Stimulated activated naive CD8-positive, alpha-beta T cell treated with anti-CD3 and anti-CD28 coated beads, Interleukin-15, Interleukin-2, amounts not matched to agents 100 ng/mL and 50 ng/mL, for 24 hours (primary cell): ENCODE data around the gene BHLHE23.

Source experiments
- H3K27ac Mint-ChIP-seq: one replicate; pipeline ENCODE4 v1.8.0; 2021; ENCODE audit warnings: mild to moderate bottlenecking, mixed read lengths
- H3K27me3 Mint-ChIP-seq: one replicate; pipeline ENCODE4 v1.8.0; 2021; ENCODE audit warnings: mixed read lengths
- H3K36me3 Mint-ChIP-seq: one replicate; pipeline ENCODE4 v1.8.0; 2021; ENCODE audit warnings: low read depth, mixed read lengths
- H3K4me1 Mint-ChIP-seq: one replicate; pipeline ENCODE4 v1.8.0; 2021; ENCODE audit warnings: low read depth, mixed read lengths
- H3K4me3 Mint-ChIP-seq: one replicate; pipeline ENCODE4 v1.8.0; 2021; ENCODE audit warnings: mild to moderate bottlenecking, mixed read lengths
- H3K9me3 Mint-ChIP-seq: one replicate; pipeline ENCODE4 v1.8.0; 2021; ENCODE audit warnings: mixed read lengths

Gene BHLHE23

GRCh38 chr20:63023936-63024571, 17.3 kb upstream of the BHLHE23 start:
- H3K4me1 Mint-ChIP-seq = no peaks in the 10 kb centered on the region
- no peak overlapping the region for H3K4me3 Mint-ChIP-seq
- no peaks in the 10 kb centered on the region for H3K36me3 Mint-ChIP-seq
- H3K27me3 Mint-ChIP-seq = peaks cover 20% of the 10 kb centered on the region
- no peak overlapping the region for H3K27ac Mint-ChIP-seq
- no peaks in the 10 kb centered on the region for H3K9me3 Mint-ChIP-seq

GRCh38 chr20:63023071-63023935, 16.5 kb upstream of the BHLHE23 start:
- Mint-ChIP-seq H3K4me1 (no peaks in the 10 kb centered on the region), H3K27ac (no peak overlapping the region), H3K27me3 (peaks cover 20% of the 10 kb centered on the region), H3K36me3 (no peaks in the 10 kb centered on the region), H3K4me3 (no peak overlapping the region), H3K9me3 (no peaks in the 10 kb centered on the region)

GRCh38 chr20:63022501-63022900, 15.7 kb upstream of the BHLHE23 start:
- H3K4me3 Mint-ChIP-seq = no peak overlapping the region
- H3K27ac Mint-ChIP-seq = no peak overlapping the region
- H3K4me1 Mint-ChIP-seq = no peaks in the 10 kb centered on the region
- no peaks in the 10 kb centered on the region for H3K9me3 Mint-ChIP-seq
- no peaks in the 10 kb centered on the region for H3K36me3 Mint-ChIP-seq
- peaks cover 14% of the 10 kb centered on the region for H3K27me3 Mint-ChIP-seq

GRCh38 chr20:63021356-63022321, 14.9 kb upstream of the BHLHE23 start:
- Mint-ChIP-seq H3K9me3 (no peaks in the 10 kb centered on the region), H3K27ac (no peak overlapping the region), H3K27me3 (peaks cover 8% of the 10 kb centered on the region), H3K36me3 (no peaks in the 10 kb centered on the region), H3K4me1 (no peaks in the 10 kb centered on the region), H3K4me3 (no peak overlapping the region)

GRCh38 chr20:63020681-63021080, 13.9 kb upstream of the BHLHE23 start:
- Mint-ChIP-seq H3K36me3 (no peaks in the 10 kb centered on the region), H3K4me3 (no peak overlapping the region), H3K27ac (no peak overlapping the region), H3K4me1 (no peaks in the 10 kb centered on the region), H3K27me3 (peaks cover 12% of the 10 kb centered on the region), H3K9me3 (no peaks in the 10 kb centered on the region)

GRCh38 chr20:63017826-63018411, 11.2 kb upstream of the BHLHE23 start:
- H3K9me3 Mint-ChIP-seq = peaks cover 12% of the 10 kb centered on the region
- H3K36me3 Mint-ChIP-seq = peaks cover 8% of the 10 kb centered on the region
- no peak overlapping the region for H3K27ac Mint-ChIP-seq
- peaks cover 30% of the 10 kb centered on the region for H3K27me3 Mint-ChIP-seq
- no peak overlapping the region for H3K4me3 Mint-ChIP-seq
- H3K4me1 Mint-ChIP-seq = no peaks in the 10 kb centered on the region

DNA sequence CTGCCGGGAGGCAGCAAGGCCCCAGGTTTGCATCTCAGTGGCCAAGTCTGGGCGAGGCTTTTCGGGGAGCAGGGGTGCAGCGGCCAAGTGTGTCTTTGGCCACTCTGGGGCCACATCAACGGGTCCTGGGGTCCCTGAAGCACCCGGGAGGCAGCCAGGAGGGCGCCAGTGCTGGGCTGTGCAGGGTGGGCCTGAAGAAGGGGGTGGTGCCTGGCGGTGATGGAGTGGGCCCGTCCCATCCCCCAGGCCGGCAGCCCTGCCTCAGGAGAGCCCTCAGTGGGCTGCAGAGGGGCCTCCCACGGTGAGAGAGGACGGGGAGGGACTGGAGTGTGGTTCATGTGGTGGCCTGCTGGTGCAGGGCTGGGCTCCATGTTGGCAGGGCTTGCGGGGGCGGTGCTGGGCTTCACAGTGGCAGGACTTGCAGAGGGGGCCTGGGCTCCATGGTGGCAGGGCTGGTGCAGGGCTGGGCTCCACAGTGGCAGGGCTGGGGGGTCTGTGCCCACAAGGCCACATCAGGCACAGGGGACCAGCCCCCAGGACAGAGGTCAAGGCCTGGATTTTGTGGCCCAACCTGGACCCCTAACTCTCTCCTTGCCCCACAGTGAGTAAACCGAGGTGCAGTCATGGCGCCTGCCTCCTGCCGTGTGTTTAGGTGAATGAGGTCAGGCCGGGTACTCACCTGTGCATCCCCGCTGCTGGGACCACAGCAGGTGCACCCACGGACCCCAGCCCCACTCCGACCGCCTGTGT, 10.5 kb upstream of the BHLHE23 start:
- peaks cover 30% of the 10 kb centered on the region for H3K27me3 Mint-ChIP-seq

DNA sequence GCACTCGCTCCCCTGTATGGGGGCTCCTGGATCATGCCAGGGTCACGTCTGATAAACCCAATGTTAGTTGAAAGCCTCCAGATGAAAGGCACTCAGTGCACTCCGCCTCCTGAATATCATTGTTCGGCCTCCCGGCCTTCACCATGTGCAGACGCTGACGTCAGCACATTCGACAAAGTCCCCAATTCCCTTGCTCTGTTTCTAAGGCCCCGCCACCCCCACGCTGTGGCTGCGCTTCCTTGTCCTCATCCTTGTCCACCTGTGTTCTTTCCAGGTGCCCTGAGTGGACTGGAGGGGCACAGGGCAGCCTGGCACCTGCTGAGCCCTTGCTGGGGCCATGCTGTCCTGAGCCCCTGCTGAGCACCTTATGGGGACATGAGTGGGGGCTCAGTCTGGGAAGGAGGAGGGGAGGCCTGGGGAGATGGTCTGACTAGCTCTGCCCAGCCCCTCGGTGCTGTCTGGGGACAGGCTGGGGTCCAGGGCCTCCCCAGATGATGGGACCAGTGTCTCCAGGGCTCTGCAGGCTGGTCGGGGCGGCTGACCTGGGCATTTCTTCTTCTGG, 9.8 kb upstream of the BHLHE23 start:
- Mint-ChIP-seq H3K4me1 (no peaks in the 10 kb centered on the region), H3K4me3 (no peak overlapping the region), H3K27me3 (peaks cover 27% of the 10 kb centered on the region), H3K36me3 (peaks cover 9% of the 10 kb centered on the region), H3K27ac (no peak overlapping the region), H3K9me3 (peaks cover 13% of the 10 kb centered on the region)

More for the DNA sequence above, 10.5 kb upstream of the BHLHE23 start:
- Mint-ChIP-seq H3K9me3 (peaks cover 13% of the 10 kb centered on the region), H3K4me3 (no peak overlapping the region), H3K4me1 (no peaks in the 10 kb centered on the region), H3K36me3 (peaks cover 9% of the 10 kb centered on the region), H3K27ac (no peak overlapping the region)

DNA sequence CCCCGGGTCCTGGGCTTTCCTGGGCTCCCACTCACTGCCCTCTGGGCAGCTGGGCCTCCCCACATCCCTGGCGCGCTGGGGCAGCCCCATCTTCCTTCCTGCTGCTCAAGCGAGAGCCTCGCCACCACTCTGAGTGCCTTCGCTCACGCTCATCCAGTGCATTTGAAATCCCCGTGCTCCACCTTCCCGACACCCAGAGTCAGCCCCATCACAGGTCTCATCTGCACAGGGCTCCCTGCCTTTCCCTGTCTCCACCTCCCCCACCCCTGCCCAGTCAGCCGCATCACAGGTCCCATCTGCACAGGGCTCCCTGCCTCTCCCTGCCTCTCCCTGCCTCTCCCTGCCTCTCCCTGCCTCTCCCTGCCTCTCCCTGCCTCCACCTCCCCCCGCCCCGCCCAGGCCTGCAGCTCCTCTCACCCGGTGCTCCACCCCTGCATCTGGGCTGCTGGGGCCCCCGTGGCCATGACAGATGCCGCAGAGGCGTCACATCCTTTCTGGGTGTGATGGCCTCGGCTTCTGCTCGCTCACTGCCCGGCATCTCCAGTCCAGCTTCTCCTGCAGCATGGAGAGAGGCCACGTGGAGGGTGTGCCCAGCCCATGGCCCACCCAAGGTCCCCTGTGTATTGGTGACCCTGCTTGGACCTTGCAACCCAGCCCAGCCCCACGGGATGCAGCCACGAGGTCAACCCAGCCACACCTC, 9.0 kb upstream of the BHLHE23 start:
- H3K27ac Mint-ChIP-seq = no peak overlapping the region
- no peak overlapping the region for H3K4me3 Mint-ChIP-seq
- H3K36me3 Mint-ChIP-seq = peaks cover 9% of the 10 kb centered on the region
- no peaks in the 10 kb centered on the region for H3K4me1 Mint-ChIP-seq
- peaks cover 13% of the 10 kb centered on the region for H3K9me3 Mint-ChIP-seq
- peaks cover 27% of the 10 kb centered on the region for H3K27me3 Mint-ChIP-seq

DNA sequence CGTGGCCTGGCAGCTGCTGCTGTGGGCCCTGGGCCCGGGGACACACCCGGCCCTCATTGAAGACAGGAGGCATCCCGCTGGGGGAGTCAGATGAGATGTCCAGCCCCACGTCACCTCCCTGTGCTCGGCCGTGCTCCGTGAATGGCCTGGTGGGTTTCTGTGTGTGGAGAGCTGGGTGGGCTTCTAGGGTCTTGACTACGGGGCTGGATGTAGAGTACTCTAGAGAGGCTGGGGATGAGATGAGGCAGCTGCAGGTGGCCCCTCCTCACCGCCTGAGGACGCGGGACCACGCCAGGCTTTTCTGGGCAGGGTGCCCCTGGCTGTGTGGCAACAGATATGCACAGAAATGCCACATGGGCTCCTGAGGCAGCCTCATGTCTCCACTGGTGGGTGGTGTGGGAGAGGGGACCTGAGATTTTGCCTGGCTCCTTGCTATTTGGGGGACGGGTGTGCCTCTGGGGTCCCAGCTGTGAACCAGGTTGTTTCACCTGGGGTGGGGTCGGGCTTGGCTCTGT, 8.4 kb upstream of the BHLHE23 start:
- peaks cover 9% of the 10 kb centered on the region for H3K36me3 Mint-ChIP-seq
- H3K9me3 Mint-ChIP-seq = peaks cover 13% of the 10 kb centered on the region
- H3K27me3 Mint-ChIP-seq = peaks cover 26% of the 10 kb centered on the region
- H3K4me1 Mint-ChIP-seq = peaks cover 4% of the 10 kb centered on the region
- no peak overlapping the region for H3K27ac Mint-ChIP-seq
- H3K4me3 Mint-ChIP-seq = no peak overlapping the region

GRCh38 chr20:63014710-63015109, 7.9 kb upstream of the BHLHE23 start:
- no peak overlapping the region for H3K4me3 Mint-ChIP-seq
- peaks cover 13% of the 10 kb centered on the region for H3K9me3 Mint-ChIP-seq
- H3K36me3 Mint-ChIP-seq = peaks cover 9% of the 10 kb centered on the region
- H3K27me3 Mint-ChIP-seq = peaks cover 29% of the 10 kb centered on the region
- H3K4me1 Mint-ChIP-seq = peaks cover 9% of the 10 kb centered on the region
- no peak overlapping the region for H3K27ac Mint-ChIP-seq

DNA sequence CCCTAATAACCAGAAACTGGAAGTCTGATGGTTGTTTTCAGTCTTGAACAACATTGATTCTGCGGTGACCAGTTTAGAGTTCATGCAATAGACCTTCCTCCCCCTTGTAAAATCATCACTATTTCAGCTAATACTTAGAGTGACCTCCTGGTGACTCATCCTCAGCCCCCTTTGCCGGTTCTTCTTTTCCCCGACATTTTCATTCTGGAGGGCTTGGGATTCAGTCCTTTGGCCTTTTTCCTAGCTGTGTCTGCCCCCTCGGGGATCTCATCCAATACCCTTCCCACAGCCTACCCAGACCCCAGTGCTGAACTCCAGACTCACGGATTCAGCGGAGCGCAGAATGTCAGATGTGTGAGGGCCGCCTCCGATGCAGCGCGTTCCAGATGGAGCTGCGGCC, 7.5 kb upstream of the BHLHE23 start:
- Mint-ChIP-seq H3K27ac (no peak overlapping the region), H3K36me3 (peaks cover 9% of the 10 kb centered on the region), H3K9me3 (peaks cover 13% of the 10 kb centered on the region), H3K4me3 (no peak overlapping the region), H3K4me1 (peaks cover 13% of the 10 kb centered on the region), H3K27me3 (peaks cover 29% of the 10 kb centered on the region)

DNA sequence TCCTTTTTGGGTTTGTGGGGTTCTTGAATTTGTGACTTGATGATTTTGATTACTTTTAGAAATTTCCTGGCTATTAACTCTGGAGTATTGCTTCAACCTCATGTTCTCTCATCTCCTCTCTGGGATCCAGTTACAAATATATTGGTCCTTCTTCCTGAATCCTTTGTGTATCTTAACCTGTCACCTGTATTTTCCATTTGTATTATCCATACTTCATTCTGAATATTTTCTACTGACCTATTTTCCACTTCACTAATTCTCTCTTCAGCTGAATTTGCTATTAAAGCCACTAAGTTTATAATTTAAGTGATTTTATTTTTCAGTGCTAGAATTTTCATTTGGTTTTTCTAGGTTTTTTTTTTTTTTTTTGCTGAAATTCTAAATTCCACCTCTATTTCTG, 6.4 kb upstream of the BHLHE23 start:
- no peak overlapping the region for H3K4me3 Mint-ChIP-seq
- H3K4me1 Mint-ChIP-seq = peaks cover 24% of the 10 kb centered on the region
- peaks cover 13% of the 10 kb centered on the region for H3K9me3 Mint-ChIP-seq
- H3K27me3 Mint-ChIP-seq = peaks cover 38% of the 10 kb centered on the region
- no peak overlapping the region for H3K27ac Mint-ChIP-seq
- peaks cover 9% of the 10 kb centered on the region for H3K36me3 Mint-ChIP-seq
